GM19025 (cell line): ENCODE data around the gene CMIP.

Experiments used
- ATAC-seq: cut with Tn5 transposase; IDR thresholded peaks from one replicate; pipeline ENCODE4 v1.9.1; 2021; ENCODE audit warnings: mild to moderate bottlenecking, low read depth, moderate library complexity; ENCODE audit not compliant: unreplicated experiment

The CMIP gene

GRCh38 chr16:81668243-81669097, 223.9 kb downstream of the CMIP start:
- ATAC-seq = no peak

GRCh38 chr16:81669473-81670350, 225.1 kb downstream of the CMIP start:
- no peak for ATAC-seq

GRCh38 chr16:81671738-81672597, 227.4 kb downstream of the CMIP start:
- ATAC-seq = no peak

- ATAC-seq = no peak
Measured at GRCh38 chr16:81673432-81673831, 228.8 kb downstream of the CMIP start.

GRCh38 chr16:81675662-81676061, 231.1 kb downstream of the CMIP start:
- ATAC-seq = no peak

GRCh38 chr16:81676066-81676882, 231.7 kb downstream of the CMIP start:
- ATAC-seq = no peak

GRCh38 chr16:81676883-81677737, 232.5 kb downstream of the CMIP start:
- ATAC-seq = no peak

GRCh38 chr16:81678326-81679095, 233.9 kb downstream of the CMIP start:
- ATAC-seq = no peak

GRCh38 chr16:81679721-81680430, 235.3 kb downstream of the CMIP start:
- ATAC-seq = no peak

GRCh38 chr16:81680444-81681275, 236.1 kb downstream of the CMIP start:
- no peak for ATAC-seq

GRCh38 chr16:81681311-81681710, 236.7 kb downstream of the CMIP start:
- no peak for ATAC-seq

- ATAC-seq = no peak
Measured at GRCh38 chr16:81684242-81684837, 239.7 kb downstream of the CMIP start.

GRCh38 chr16:81684901-81685300, 240.3 kb downstream of the CMIP start:
- no peak for ATAC-seq

GRCh38 chr16:81686391-81687130, 242.0 kb downstream of the CMIP start:
- ATAC-seq = no peak

GRCh38 chr16:81687131-81687456, 242.5 kb downstream of the CMIP start:
- ATAC-seq = no peak

GRCh38 chr16:81688182-81688581, 243.6 kb downstream of the CMIP start:
- ATAC-seq = no peak
